ENCODE measurements around the gene OR1N2.
"Not testable (repeated sequence)": the region's sequence is repeated elsewhere in the genome, so short reads cannot be mapped to it uniquely, and the experiment has no call there.

Gene OR1N2, protein sequence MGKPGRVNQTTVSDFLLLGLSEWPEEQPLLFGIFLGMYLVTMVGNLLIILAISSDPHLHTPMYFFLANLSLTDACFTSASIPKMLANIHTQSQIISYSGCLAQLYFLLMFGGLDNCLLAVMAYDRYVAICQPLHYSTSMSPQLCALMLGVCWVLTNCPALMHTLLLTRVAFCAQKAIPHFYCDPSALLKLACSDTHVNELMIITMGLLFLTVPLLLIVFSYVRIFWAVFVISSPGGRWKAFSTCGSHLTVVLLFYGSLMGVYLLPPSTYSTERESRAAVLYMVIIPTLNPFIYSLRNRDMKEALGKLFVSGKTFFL

DNA sequence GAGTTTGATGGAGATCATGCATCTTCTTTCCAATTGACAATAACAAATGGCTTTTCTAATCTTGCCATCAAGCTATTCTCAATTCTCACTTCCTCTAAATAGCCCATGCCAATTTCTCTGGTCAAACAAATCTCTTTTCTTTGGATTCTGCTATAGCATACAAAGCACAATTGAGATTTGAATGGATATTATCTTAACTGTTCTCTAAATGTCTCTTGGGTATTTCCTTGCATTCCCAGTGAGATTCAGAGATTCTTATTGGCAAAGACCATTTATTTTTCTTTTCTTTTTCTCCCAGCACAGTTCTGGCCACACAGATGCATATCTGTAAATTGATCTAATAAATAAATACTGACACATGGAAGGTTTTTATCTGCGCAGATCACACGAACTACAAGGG is at the start of gene OR1N2:
TSS of gene OR1N2 (plus strand) at position 301 of the 400 bp plus-strand sequence. CDS start 100 bp downstream, outside the sequence.
- CTCF ChIA-PET, result no interaction called here
- no peaks in the 10 kb centered on the region for H3K4me1 Mint-ChIP-seq
- H3K9me3 Mint-ChIP-seq, result no peaks in the 10 kb centered on the region
- H3K4me3 Mint-ChIP-seq, result no peak within 1 kb of the TSS
- H3K27ac Mint-ChIP-seq, result no peak within 1 kb of the TSS
- no peak for DNase-seq
- H3K27me3 Mint-ChIP-seq, result no peaks in the 10 kb centered on the region
- H3K36me3 Mint-ChIP-seq, result no peaks in the 10 kb centered on the region

DNA sequence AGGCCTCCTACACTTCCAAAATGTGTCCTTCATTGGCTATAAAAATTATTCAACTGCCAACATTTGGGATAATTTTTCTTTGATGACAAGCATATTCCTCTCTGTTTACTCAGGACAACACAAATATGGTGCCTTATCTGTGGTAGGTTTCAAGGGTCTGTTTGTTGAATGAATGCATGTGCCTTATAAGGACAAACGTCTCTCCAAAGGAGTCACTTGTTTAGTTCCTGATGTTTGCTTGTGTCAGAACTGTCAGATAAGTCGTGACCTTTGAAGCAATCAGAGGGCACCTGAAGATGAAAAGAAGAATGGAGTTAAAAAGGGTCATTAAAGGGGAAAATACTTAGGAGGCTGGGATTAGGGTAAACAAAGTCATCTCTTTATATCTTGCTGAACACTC is 45.9 kb upstream of the OR1N2 start:
- no peaks in the 10 kb centered on the region for H3K4me1 Mint-ChIP-seq
- CTCF ChIA-PET, result no interaction called here

DNA sequence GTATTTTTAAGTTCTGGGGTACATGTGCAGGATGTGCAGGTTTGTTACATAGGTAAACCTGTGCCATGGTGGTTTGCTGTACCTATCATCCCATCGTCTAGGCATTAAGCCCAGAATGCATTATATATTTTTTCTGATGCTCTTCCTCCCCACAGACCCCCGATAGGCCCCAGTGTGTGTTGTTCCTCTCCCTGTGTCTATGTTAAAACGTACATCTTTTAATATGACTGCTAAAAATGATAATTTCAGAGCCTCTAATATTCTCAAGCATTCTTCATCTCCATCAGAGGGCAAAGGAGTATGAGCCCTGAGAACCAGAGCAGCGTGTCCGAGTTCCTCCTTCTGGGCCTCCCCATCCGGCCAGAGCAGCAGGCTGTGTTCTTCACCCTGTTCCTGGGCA is 42.4 kb upstream of the OR1N2 start, which contains the start of gene OR1J2:
TSS of gene OR1J2 (plus strand) at position 301 of the 400 bp plus-strand sequence. CDS start at position 301, 0 bp downstream.
- H3K9me3 Mint-ChIP-seq, result no peaks in the 10 kb centered on the region
- CTCF ChIA-PET, result no interaction called here
- no peak for DNase-seq
- peaks cover 11% of the 10 kb centered on the region for H3K27me3 Mint-ChIP-seq
- H3K4me1 Mint-ChIP-seq, result no peaks in the 10 kb centered on the region
- H3K36me3 Mint-ChIP-seq, result no peaks in the 10 kb centered on the region
- H3K4me3 Mint-ChIP-seq, result no peak within 1 kb of the TSS
- H3K27ac Mint-ChIP-seq, result no peak within 1 kb of the TSS

More for the DNA sequence above, 45.9 kb upstream of the OR1N2 start:
- H3K9me3 Mint-ChIP-seq, result no peaks in the 10 kb centered on the region
- peaks cover 11% of the 10 kb centered on the region for H3K27me3 Mint-ChIP-seq
- DNase-seq, result no peak
- no peaks in the 10 kb centered on the region for H3K36me3 Mint-ChIP-seq
- no peak overlapping the region for H3K4me3 Mint-ChIP-seq
- H3K27ac Mint-ChIP-seq, result no peak overlapping the region

DNA sequence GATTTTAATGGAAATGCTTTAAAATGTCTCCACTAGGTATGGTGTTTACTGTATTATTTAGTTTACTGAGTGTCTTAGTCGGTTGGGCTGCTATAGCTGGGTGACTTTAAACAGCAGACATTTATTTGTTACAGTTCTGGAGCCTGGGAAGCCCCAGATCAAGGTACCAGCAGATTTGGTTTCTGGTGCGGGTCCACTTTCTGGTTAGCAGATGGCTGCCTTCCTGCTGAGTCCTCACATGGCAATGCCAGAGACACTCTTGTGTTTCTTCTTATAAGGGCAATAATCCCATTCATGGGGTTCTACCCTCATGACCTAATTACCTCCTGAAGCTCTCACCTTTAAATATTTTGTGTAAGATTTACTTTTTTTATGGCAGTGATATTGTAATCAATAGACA is 34.7 kb upstream of the OR1N2 start:
- Mint-ChIP-seq H3K4me3 (no peak overlapping the region), H3K36me3 (no peaks in the 10 kb centered on the region), H3K9me3 (no peaks in the 10 kb centered on the region), H3K27ac (no peak overlapping the region), H3K27me3 (no peaks in the 10 kb centered on the region), H3K4me1 (no peaks in the 10 kb centered on the region)
- CTCF ChIA-PET, result no interaction called here
- DNase-seq, result no peak

DNA sequence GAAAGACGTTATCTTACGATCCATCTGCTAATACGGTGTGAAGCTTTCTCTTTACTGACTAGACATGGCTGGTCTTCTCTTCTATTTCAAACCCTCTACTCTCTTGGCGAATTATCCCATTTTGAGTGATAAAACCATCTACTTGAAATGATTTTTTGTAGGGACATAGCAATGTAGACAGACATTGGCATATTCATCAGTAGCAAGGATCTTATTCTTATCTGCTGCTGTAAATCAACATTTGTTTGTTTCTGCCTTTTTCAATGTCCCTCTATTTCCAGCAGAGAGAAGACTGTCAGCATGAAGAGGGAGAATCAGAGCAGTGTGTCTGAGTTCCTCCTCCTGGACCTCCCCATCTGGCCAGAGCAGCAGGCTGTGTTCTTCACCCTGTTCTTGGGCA is 34.1 kb upstream of the OR1N2 start, which contains the start of gene OR1J4:
TSS of gene OR1J4 (plus strand) at position 301 of the 400 bp plus-strand sequence. CDS start at position 301, 0 bp downstream.
- no peak within 1 kb of the TSS for H3K27ac Mint-ChIP-seq
- no peak within 1 kb of the TSS for H3K4me3 Mint-ChIP-seq
- no peaks in the 10 kb centered on the region for H3K36me3 Mint-ChIP-seq
- no peak for DNase-seq
- no peaks in the 10 kb centered on the region for H3K27me3 Mint-ChIP-seq
- H3K4me1 Mint-ChIP-seq, result no peaks in the 10 kb centered on the region
- no peaks in the 10 kb centered on the region for H3K9me3 Mint-ChIP-seq
- CTCF ChIA-PET, result no interaction called here

DNA sequence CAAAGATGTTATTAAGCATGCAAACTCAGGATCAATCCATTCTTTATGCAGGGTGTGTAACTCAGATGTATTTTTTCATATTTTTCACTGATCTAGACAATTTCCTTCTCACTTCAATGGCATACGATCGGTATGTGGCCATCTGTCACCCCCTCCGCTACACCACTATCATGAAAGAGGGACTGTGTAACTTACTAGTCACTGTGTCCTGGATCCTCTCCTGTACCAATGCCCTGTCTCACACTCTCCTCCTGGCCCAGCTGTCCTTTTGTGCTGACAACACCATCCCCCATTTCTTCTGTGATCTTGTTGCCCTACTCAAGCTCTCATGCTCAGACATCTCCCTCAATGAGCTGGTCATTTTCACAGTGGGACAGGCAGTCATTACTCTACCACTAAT is 33.5 kb upstream of the OR1N2 start:
- no peak for DNase-seq
- no peaks in the 10 kb centered on the region for H3K4me1 Mint-ChIP-seq
- no peak overlapping the region for H3K27ac Mint-ChIP-seq
- CTCF ChIA-PET, result no interaction called here
- no peaks in the 10 kb centered on the region for H3K36me3 Mint-ChIP-seq
- no peaks in the 10 kb centered on the region for H3K27me3 Mint-ChIP-seq
- H3K4me3 Mint-ChIP-seq, result no peak overlapping the region
- H3K9me3 Mint-ChIP-seq, result no peaks in the 10 kb centered on the region

DNA sequence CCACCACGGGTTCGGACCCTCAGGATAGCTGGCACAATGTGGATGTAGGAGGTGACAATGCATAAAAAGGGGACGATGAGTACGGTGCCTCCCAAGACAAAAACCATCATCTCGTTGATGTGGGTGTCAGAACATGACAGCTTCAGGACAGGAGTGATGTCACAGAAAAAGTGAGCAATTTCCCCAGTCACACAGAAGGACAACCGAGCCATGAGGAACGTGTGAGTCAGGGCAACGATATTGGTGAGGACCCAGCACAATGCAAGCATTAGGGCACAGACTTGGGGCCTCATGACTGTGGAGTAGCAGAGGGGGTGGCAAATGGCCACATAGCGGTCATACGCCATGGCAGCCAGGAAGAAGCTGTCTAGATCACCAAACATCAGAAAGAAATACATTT is 26.3 kb upstream of the OR1N2 start:
- Mint-ChIP-seq H3K27me3 (peaks cover 8% of the 10 kb centered on the region), H3K36me3 (no peaks in the 10 kb centered on the region), H3K27ac (no peak overlapping the region), H3K9me3 (no peaks in the 10 kb centered on the region), H3K4me1 (no peaks in the 10 kb centered on the region), H3K4me3 (no peak overlapping the region)
- CTCF ChIA-PET, result no interaction called here
- no peak for DNase-seq

DNA sequence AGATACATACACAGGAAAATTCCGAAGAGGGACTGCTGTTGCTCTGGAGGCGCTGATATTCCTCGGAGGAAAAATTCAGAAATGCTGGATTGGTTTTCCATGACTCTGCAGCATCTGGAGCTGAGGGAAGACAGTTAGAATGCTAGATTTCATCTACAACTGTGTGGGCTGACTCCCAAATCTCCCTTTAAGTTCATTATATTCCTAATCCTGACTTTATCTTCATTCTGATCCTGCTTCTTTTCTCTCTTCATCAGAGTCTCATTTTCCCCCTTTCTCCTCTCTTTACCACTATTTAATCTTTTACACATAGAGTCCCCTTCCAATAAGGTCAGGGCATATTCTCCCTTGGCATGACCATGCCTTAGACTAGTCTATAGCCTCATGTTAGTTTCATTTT is 25.7 kb upstream of the OR1N2 start, which contains the start of gene OR1N1:
TSS of gene OR1N1 (minus strand) at position 101 of the 400 bp plus-strand sequence. CDS start at position 101, 0 bp downstream.
- CTCF ChIA-PET, result no interaction called here
- Mint-ChIP-seq H3K9me3 (no peaks in the 10 kb centered on the region), H3K27ac (no peak within 1 kb of the TSS), H3K4me3 (no peak within 1 kb of the TSS), H3K27me3 (peaks cover 8% of the 10 kb centered on the region), H3K36me3 (no peaks in the 10 kb centered on the region), H3K4me1 (no peaks in the 10 kb centered on the region)
- no peak for DNase-seq

DNA sequence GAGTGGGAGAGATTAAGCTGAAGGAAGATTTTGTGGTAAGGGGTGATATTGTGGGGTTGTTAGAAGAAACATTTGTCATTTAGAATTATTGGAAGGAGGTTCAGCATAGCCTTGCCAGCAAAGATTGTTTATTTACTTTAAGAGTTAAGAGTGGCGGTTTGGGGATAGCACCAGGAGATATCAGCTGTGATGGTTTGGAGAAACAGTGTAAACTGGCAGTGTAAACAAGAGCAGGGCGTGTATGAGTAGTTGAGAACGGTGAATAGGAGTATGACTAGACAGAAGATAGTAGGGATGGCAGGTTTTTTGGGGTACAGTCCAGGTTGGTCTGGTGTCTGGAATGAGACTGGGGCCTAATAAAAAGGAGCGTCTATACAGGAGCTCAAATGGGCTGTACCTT is 21.8 kb upstream of the OR1N2 start:
- DNase-seq, CTCF ChIA-PET, H3K4me3 Mint-ChIP-seq, H3K27me3 Mint-ChIP-seq, H3K4me1 Mint-ChIP-seq, H3K36me3 Mint-ChIP-seq, H3K9me3 Mint-ChIP-seq, H3K27ac Mint-ChIP-seq: not testable (repeated sequence)

DNA sequence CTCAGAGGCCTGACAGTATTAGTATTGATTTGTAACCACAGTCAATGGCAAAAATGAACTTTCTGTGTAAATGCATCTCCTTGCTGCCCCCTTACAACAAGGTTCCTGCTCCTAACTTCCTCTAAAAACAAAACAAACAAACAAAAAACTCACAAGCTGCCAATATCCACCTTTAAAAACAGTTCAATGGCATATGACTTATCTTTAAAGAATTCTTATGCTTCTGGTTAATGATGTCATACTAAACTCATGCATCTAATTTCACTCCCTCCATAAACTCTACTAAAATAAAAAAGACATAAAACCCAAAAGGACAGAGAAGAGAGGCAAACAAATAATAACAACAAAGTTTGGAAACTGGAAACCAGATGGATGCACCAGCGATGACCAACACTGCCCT is 16.8 kb upstream of the OR1N2 start:
- CTCF ChIA-PET, result no interaction called here
- no peaks in the 10 kb centered on the region for H3K36me3 Mint-ChIP-seq

DNA sequence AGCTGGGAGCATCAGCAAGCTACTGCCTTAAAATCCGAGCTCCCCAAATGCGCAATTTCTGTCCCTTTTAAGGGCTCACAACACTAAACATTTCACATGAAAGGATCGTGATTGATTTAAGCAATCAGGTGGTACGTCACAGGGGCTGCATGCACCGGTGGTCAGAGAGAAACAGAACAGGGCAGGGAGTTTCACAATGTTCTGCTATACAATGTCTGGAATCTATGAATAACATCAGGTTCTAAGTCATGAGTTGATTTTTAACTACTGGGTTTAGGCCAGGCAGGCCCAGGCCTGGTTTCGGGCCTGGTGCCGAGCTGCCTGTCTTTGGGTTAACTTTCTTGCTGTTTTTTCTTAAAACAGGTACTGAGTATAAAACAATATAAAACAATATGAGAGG is 15.8 kb upstream of the OR1N2 start:
- H3K36me3 Mint-ChIP-seq, H3K27ac Mint-ChIP-seq, H3K9me3 Mint-ChIP-seq, H3K27me3 Mint-ChIP-seq, H3K4me3 Mint-ChIP-seq, CTCF ChIA-PET, DNase-seq, H3K4me1 Mint-ChIP-seq: not testable (repeated sequence)

More for the DNA sequence above, 16.8 kb upstream of the OR1N2 start:
- no peaks in the 10 kb centered on the region for H3K4me1 Mint-ChIP-seq
- H3K4me3 Mint-ChIP-seq, result no peak overlapping the region
- DNase-seq, result no peak
- H3K9me3 Mint-ChIP-seq, result peaks cover 2% of the 10 kb centered on the region
- H3K27me3 Mint-ChIP-seq, result no peaks in the 10 kb centered on the region
- no peak overlapping the region for H3K27ac Mint-ChIP-seq

DNA sequence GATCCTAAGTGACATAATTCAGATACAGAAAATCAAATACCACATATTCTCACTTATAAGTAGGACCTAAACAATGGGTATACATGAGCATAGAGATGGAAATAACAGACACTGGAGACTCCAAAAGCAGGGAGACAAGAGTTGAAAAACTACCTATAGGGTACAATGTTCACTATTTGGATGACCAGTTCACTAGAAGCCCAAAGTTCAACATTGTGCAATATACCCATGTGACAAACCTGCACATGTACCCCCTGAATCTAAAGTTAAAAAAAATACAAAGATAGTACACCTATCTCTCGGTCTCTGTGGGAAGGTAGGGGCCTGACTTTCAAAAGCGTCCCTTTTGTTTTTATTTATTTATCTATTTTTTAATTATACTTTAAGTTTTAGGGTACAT is 14.2 kb upstream of the OR1N2 start:
- Mint-ChIP-seq H3K9me3 (peaks cover 2% of the 10 kb centered on the region), H3K4me1 (no peaks in the 10 kb centered on the region), H3K27me3 (peaks cover 4% of the 10 kb centered on the region), H3K27ac (no peak overlapping the region), H3K36me3 (no peaks in the 10 kb centered on the region), H3K4me3 (no peak overlapping the region)
- CTCF ChIA-PET, result no interaction called here
- no peak for DNase-seq

DNA sequence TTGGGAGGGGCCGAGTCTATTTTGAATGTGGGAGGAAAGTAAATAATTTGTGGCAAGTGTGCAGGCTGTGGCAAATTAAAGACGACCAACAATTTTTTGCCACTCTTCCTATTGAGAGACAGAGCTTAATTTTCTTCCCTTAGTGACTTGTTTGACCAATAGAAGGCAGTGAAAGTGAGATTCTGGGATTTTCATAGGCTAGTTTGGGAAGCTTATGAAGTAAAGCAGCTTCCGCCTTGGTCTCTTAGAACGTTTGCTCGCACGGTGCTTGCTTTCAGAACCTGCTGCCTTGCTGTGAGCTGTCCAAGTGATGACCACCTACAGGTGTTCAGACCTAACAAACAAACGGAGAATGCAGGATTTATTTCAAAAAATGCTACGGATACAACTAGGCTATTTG is 6.7 kb upstream of the OR1N2 start:
- Mint-ChIP-seq H3K27ac (no peak overlapping the region), H3K9me3 (no peaks in the 10 kb centered on the region), H3K4me3 (no peak overlapping the region), H3K4me1 (no peaks in the 10 kb centered on the region), H3K27me3 (peaks cover 13% of the 10 kb centered on the region), H3K36me3 (no peaks in the 10 kb centered on the region)
- DNase-seq, result no peak
- CTCF ChIA-PET, result no interaction called here

DNA sequence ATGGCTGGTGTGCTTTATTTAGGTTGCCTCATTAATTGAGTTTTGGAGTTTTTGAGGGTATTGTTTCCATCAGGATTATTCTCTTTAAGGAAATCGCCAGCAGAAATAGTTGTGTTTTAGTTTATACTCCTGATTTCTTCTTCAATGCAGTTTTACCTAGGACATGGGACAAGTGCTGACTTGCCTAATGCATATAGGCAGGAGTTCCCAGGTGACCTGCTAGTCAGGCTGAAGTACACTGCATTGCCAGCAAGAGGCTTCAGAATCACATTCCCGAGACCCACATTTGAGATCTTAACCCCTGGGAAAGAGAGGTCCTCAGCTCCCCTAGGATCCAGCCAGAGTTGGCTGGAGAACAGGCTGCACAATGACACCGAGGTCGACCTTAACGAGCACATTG is 1.5 kb upstream of the OR1N2 start:
- no peaks in the 10 kb centered on the region for H3K36me3 Mint-ChIP-seq
- CTCF ChIA-PET, result interaction anchor here (0.6 kb wide), 1 partner anchor 334 kb away, joined by 3 read pairs; no protein-coding TSS in a partner anchor
- no peaks in the 10 kb centered on the region for H3K9me3 Mint-ChIP-seq
- H3K27me3 Mint-ChIP-seq, result no peaks in the 10 kb centered on the region
- no peak for DNase-seq
- H3K27ac Mint-ChIP-seq, result no peak overlapping the region
- H3K4me3 Mint-ChIP-seq, result no peak overlapping the region
- no peaks in the 10 kb centered on the region for H3K4me1 Mint-ChIP-seq

DNA sequence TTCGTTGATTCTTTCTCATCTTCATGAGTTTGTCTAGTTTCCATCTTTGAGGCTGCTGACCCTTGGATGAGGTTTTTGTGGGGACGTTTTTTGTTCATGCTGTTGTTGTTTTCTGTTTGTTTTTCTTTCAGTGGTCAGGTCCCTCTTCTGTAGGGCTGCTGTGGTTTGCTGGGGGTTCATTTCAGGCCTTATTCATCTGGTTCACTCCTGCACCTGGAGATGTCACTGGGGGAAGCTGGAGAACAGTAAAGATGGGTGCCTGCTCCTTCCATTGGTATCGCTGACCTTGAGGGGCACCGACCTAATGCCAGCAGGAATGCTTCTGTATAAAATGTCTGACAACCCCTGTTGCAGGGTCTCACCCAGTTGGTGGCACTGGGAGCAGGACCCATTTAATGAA is 8.5 kb downstream of the OR1N2 start:
- Mint-ChIP-seq H3K27me3 (no peaks in the 10 kb centered on the region), H3K36me3 (no peaks in the 10 kb centered on the region), H3K9me3 (no peaks in the 10 kb centered on the region), H3K4me1 (no peaks in the 10 kb centered on the region), H3K27ac (no peak overlapping the region), H3K4me3 (no peak overlapping the region)
- CTCF ChIA-PET, result no interaction called here
- no peak for DNase-seq
